ENCODE measurements around the gene TBC1D32. TPM values are rescaled to one million over a fixed set of nuclear protein-coding genes. Genes with fewer than 3 reads are reported as not detected.
"Not testable (repeated sequence)": the region's sequence is repeated elsewhere in the genome, so short reads cannot be mapped to it uniquely, and the experiment has no call there.

The TBC1D32 gene
- total and polyA plus RNA-seq, 2 experiments from 2014 or later, result 4.7 to 9.0 TPM

DNA sequence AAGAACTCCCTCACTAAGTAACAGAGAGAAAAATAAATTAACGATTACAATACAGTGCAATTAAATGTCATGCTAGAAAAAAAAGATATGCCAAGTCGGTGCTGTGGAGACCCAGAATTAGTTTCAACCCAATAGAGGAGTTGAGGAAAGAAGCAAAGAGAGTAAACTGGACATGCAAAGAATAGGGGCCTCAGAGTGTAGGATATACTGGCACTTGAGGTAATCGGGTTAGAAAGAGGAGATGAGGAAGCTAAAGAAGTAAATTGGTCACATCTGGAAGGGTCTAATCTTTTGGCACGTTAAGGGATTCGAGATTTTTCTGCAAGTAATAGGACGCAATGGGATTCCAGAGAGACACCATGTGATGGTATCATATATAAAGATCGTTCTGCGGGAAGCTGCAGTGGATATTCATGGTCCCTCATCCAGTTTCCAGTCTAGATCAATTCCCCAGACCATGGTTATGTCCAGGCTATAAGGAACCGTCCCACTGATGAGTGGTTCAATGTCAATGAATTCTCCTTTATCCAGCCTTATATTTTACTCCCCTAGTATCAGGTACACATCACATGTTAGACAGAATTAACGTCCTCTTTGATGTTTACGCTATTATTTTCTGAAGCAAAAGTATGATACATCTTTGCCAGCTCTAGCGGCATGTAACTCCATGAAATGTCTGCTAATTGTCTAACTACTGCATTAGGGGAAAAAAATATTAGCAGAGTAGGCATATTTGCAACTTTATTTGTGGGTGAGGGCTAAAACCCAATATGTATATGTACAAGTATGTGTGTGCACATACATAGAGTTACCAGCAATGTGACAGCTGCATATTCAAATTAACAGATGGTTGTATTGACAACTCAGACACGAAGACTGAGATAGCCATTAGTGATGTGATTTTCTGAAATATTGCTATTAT, 1.1 kb upstream of the TBC1D32 start:
- DNase-seq, result peak; percentile 40
- peak overlapping the region; percentile 99 for H3K4me2 ChIP-seq (ENCODE audit: unreplicated experiment)
- no peaks in the 10 kb centered on the region for H3K9me3 ChIP-seq (ENCODE audit: low read depth)
- H3K4me3 ChIP-seq, result peak overlapping the region; percentile 95
- no peaks in the 10 kb centered on the region for H3K9me2 ChIP-seq (ENCODE audit: insufficient read depth)
- TF ChIP-seq EZH2 (IDR thresholded peaks at IDR 0.05; ENCODE audit: insufficient read depth, poor library complexity, severe bottlenecking) (no peak), EZH2phosphoT487 (IDR thresholded peaks at IDR 0.05; ENCODE audit: insufficient read depth, low read depth) (no peak)
- H3F3A ChIP-seq (ENCODE audit: insufficient read depth), result peaks cover 4% of the 10 kb centered on the region; the same call in 1 of the 2 replicates
- H3K4me1 ChIP-seq (ENCODE audit: insufficient read depth), result peaks cover 4% of the 10 kb centered on the region; the same call in 1 of the 2 replicates
- peak overlapping the region; percentile 98 for H3K9ac ChIP-seq
- in situ Hi-C loops (cut with MboI), result no loop called here
- H3K27me3 ChIP-seq (replicated peaks; ENCODE audit: insufficient read depth), result no peaks in the 10 kb centered on the region
- no peaks in the 10 kb centered on the region for H4K20me1 ChIP-seq (ENCODE audit: insufficient read depth)
- WGBS, 2 experiments (ENCODE audit: low coverage in 1 of 2, low lambda C conversion rate in 2 of 2, missing lambda C conversion rate in 2 of 2), result 47 to 50% methylated on average over 13 of the region's 13 CpGs
- H2AFZ ChIP-seq, result peak overlapping the region; percentile 97
- H3K27ac ChIP-seq, result peak overlapping the region; percentile 98
- no peaks in the 10 kb centered on the region for H3K36me3 ChIP-seq (ENCODE audit: low read depth)
- H3K79me2 ChIP-seq (ENCODE audit: insufficient read depth), result peaks cover 20% of the 10 kb centered on the region

DNA sequence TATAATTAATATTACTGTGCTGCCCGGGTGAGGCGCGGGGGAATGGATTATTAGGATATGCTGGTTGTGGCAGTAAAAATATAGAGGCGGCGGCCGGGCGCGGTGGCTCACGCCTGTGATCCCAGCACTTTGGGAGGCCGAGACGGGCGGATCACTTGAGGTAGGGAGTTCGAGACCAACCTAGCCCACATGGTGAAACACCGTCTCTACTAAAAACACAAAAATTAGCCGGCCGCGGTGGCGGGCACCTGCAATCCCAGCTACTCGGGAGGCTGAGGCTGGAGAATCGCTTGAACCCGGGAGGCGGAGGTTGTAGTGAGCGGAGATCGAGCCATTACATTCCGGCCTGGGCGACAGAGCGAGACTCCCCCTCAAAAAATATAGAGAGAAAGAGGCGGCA, 586 bp downstream of the TBC1D32 start:
- H3K27me3 ChIP-seq (replicated peaks; ENCODE audit: insufficient read depth); H3K4me1 ChIP-seq (ENCODE audit: insufficient read depth); H3F3A ChIP-seq (ENCODE audit: insufficient read depth); H3K9me2 ChIP-seq (ENCODE audit: insufficient read depth); H3K9me3 ChIP-seq (ENCODE audit: low read depth); H4K20me1 ChIP-seq (ENCODE audit: insufficient read depth); in situ Hi-C loops (cut with MboI); DNase-seq; H3K36me3 ChIP-seq (ENCODE audit: low read depth): not testable (repeated sequence)
- peaks cover 20% of the 10 kb centered on the region for H3K79me2 ChIP-seq (ENCODE audit: insufficient read depth)
- H3K9ac ChIP-seq, result peak overlapping the region; percentile 98
- peak overlapping the region; percentile 95 for H3K4me3 ChIP-seq
- peak overlapping the region; percentile 99 for H3K4me2 ChIP-seq (ENCODE audit: unreplicated experiment)
- 88 to 91% methylated on average over 28 of the region's 28 CpGs for WGBS, 2 experiments (ENCODE audit: low coverage in 1 of 2, low lambda C conversion rate in 2 of 2, missing lambda C conversion rate in 2 of 2)
- peak overlapping the region; percentile 97 for H2AFZ ChIP-seq
- H3K27ac ChIP-seq, result peak overlapping the region; percentile 98; the same call in 1 of the 2 replicates

DNA sequence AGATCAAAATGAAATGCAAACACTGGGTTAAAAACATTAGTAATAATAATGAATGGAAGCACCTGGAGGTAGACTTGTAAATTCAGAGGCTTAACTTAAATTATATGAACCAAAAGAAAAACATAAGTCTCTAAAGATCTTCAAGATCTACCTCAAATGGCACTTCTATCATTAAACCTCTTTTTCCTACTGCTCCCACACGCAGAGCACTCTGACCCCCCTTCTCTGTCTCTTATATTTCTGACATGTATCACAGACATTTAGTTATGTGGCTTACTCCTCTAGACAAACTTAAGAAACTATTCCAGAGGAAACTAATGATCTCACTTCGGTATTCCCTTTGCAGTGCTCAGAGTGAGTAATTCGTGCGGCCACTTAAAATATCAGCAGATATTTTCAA, 1.1 kb downstream of the TBC1D32 start:
- H3K36me3 ChIP-seq (ENCODE audit: low read depth), result no peaks in the 10 kb centered on the region
- no peaks in the 10 kb centered on the region for H4K20me1 ChIP-seq (ENCODE audit: insufficient read depth)
- no peak for TF ChIP-seq EZH2 (IDR thresholded peaks at IDR 0.05; ENCODE audit: insufficient read depth, poor library complexity, severe bottlenecking)
- no peak for TF ChIP-seq EZH2phosphoT487 (IDR thresholded peaks at IDR 0.05; ENCODE audit: insufficient read depth, low read depth)
- peak; percentile 5 for DNase-seq
- peak overlapping the region; percentile 99 for H3K4me2 ChIP-seq (ENCODE audit: unreplicated experiment)
- peak overlapping the region; percentile 95; the same call in 1 of the 2 replicates for H3K4me3 ChIP-seq
- no peak overlapping the region for H3K9ac ChIP-seq
- 86 to 89% methylated on average over 4 of the region's 4 CpGs for WGBS, 2 experiments (ENCODE audit: low coverage in 1 of 2, low lambda C conversion rate in 2 of 2, missing lambda C conversion rate in 2 of 2)
- no peak overlapping the region for H3K27ac ChIP-seq
- peak overlapping the region; percentile 97; the same call in 1 of the 2 replicates for H2AFZ ChIP-seq
- no peaks in the 10 kb centered on the region for H3K9me3 ChIP-seq (ENCODE audit: low read depth)
- in situ Hi-C loops (cut with MboI), result no loop called here
- peaks cover 4% of the 10 kb centered on the region; the same call in 1 of the 2 replicates for H3F3A ChIP-seq (ENCODE audit: insufficient read depth)
- no peaks in the 10 kb centered on the region for H3K9me2 ChIP-seq (ENCODE audit: insufficient read depth)
- H3K4me1 ChIP-seq (ENCODE audit: insufficient read depth), result peaks cover 4% of the 10 kb centered on the region; the same call in 1 of the 2 replicates
- H3K79me2 ChIP-seq (ENCODE audit: insufficient read depth), result peaks cover 20% of the 10 kb centered on the region
- no peaks in the 10 kb centered on the region for H3K27me3 ChIP-seq (replicated peaks; ENCODE audit: insufficient read depth)

DNA sequence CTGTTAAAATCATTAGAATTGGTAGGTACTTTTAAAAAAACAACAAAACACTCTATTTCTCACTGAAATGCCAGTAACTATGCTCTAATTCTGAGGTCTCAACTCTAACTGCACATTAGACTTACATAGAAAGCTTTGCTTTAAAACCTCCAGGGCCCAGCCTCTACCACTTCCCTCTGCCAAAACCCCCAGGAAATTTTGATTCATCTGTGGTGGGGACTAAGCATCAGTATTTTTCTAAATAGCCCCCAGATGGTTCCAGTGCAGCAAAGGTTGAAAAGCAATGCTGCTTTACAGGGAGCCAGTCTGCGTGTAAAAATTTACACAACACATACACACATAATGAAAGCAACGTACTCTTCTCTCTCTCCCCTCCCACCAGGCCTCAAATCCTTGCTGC, 3.8 kb downstream of the TBC1D32 start:
- no peaks in the 10 kb centered on the region for H4K20me1 ChIP-seq (ENCODE audit: insufficient read depth)
- no peak overlapping the region for H3K9ac ChIP-seq
- in situ Hi-C loops (cut with MboI), result no loop called here

More for the DNA sequence above, 3.8 kb downstream of the TBC1D32 start:
- Histone ChIP-seq H3K9me2 (ENCODE audit: insufficient read depth) (no peaks in the 10 kb centered on the region), H3K4me3 (no peak overlapping the region), H2AFZ (no peak overlapping the region), H3K4me1 (ENCODE audit: insufficient read depth) (peaks cover 4% of the 10 kb centered on the region; the same call in 1 of the 2 replicates), H3K79me2 (ENCODE audit: insufficient read depth) (peaks cover 20% of the 10 kb centered on the region), H3K9me3 (ENCODE audit: low read depth) (no peaks in the 10 kb centered on the region), H3K36me3 (ENCODE audit: low read depth) (no peaks in the 10 kb centered on the region), H3K27ac (no peak overlapping the region), H3F3A (ENCODE audit: insufficient read depth) (peaks cover 4% of the 10 kb centered on the region; the same call in 1 of the 2 replicates), H3K4me2 (ENCODE audit: unreplicated experiment) (no peak overlapping the region), H3K27me3 (replicated peaks; ENCODE audit: insufficient read depth) (no peaks in the 10 kb centered on the region)
- TF ChIP-seq EZH2 (IDR thresholded peaks at IDR 0.05; ENCODE audit: insufficient read depth, poor library complexity, severe bottlenecking), result no peak
- no peak for TF ChIP-seq EZH2phosphoT487 (IDR thresholded peaks at IDR 0.05; ENCODE audit: insufficient read depth, low read depth)
- DNase-seq, result no peak
- WGBS, 2 experiments (ENCODE audit: low coverage in 1 of 2, low lambda C conversion rate in 2 of 2, missing lambda C conversion rate in 2 of 2), result 96 to 97% methylated on average over 2 of the region's 2 CpGs

Measured in GM23248 (cell line).